ENCODE results near the gene TINAGL1.

DNA sequence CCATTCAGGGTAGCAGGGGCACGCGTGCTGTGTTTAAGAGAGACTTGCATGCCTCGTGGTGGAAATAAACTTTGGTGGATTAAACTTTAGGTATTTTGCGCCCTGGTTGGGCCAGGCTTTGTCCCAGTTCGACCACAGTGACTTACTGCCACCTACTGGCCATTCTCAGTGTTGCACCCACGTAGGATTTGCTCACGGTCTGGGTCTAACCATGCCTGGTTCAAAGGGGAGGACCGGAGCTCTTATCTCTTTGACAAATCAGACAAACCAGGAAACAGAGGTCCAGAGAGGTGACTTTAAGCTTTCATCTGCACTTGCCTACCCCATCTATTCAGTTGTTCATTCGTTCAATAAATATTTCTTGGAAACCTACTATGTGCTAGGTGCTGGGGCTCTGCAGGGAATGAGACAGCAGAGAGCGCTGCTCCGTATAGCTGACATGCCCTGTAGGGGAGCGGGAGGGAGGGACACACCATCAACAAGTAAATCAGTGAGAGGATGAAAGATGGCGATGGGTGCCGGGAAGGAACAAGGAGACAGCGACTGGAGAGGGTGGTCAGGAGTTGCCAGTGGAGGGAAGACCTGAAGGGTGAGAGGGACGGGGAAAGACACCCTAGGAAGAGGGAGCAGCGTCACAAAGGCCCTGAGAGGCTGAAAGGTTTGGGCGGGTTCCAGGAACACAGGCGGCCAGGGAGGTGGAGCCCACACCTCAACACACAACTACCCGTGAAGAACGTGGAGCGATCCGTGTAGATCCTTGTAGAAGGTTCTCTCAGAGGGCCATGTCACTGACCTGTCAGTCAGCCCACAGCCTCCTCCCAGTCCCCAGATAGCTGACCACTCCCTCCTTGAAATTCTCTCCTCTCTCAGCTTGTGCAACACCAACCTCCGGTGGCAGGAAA lies 27.2 kb upstream of the TINAGL1 start:
- TF ChIP-seq PAX5 (IDR thresholded peaks at IDR 0.05; ENCODE audit: insufficient read depth, low read length, severe bottlenecking) = no peak
- TF ChIP-seq POLR2AphosphoS5 (IDR thresholded peaks at IDR 0.05; ENCODE audit: low read depth, low read length) = no peak
- no peak for TF ChIP-seq POLR2A (IDR thresholded peaks at IDR 0.05; ENCODE audit: low read depth, low read length)
- no peak for TF ChIP-seq SPI1 (IDR thresholded peaks at IDR 0.05; ENCODE audit: low read depth, low read length)
